Activated CD4-positive, alpha-beta T cell treated with anti-CD3 and anti-CD28 coated beads, Interleukin-10, Interleukin-2, amounts not matched to agents 100 ng/mL and 50 ng/mL, durations not matched to agents 16 hours and 8 hours (primary cell): ENCODE results near the gene MRPL20.

Experiments used
- DNase-seq: peaks from one replicate; pipeline ENCODE4 v3.0.0-alpha.2; 2020

Gene MRPL20

GRCh38 chr1:1359664-1360468 lies 47.2 kb downstream of the MRPL20 start:
- DNase-seq: no peak

GRCh38 chr1:1359308-1359663 lies 47.8 kb downstream of the MRPL20 start:
- DNase-seq: no peak

GRCh38 chr1:1358433-1359271 lies 48.4 kb downstream of the MRPL20 start, which contains the start of gene MXRA8:
Gene MXRA8 (minus strand): TSS chr1:1358555. CDS start chr1:1358504, 51 bp downstream.
- no peak for DNase-seq

- DNase-seq: no peak
Measured at GRCh38 chr1:1357871-1358432, 49.1 kb downstream of the MRPL20 start.

DNA sequence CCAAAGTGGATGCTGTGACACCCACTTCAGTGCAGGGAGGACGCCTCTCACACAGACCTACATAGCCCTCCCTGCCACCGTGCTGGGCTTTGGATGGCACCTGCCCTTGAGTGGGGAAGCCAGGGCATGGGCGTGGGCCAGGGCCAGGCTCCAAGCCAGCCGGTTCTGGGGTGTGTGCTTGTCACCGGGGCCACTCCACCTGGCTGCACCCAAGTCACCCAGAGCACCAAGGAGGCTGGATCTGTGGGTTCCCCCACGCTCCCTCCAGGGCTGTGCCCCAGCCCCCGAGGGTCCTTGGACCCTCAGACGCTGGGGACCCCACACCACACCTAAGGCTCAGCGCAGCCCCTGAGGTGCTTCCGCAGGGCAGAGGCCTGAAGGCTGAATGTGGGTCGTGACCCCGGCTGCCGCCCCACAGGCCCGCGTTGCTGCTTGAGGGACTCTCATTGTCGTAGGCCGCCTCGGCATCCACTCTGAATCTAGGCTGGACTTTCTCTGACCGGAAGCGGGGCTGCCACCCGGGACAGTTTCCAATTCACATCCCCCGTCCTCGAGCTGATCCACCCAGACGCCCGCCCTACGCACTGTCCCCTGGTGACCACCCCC lies 50.2 kb downstream of the MRPL20 start:
- DNase-seq: no peak

DNA sequence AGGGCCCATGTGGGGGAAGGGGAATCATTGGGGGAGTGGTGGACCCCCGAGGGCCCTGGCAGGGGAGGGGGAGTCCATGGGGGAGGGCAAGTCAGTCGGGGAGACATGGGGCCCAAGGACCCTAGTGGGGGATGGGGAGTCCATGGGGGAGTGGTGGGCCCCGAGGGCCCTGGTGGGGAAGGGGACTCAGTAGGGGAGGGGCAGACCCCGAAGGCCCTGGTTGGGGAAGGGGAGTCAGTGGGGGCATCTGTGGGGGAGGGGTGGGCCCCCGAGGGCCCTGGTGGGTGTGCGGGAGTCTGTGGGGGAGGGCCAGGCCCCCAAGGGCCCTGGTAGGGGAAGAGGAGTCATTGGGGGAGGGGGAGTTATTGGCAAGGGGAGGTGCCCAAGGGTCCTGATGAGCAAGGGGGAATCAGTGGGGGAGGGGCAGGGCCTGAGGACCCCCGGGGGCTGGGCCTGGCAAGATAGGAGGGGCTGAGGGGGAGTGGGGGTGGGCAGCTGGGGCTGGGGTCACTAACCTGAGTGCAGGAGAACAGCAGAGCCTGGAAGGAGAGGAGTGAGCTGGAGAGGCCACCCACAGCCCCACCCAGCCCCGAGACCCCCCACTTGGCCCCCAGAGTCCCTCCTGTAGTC lies 50.8 kb downstream of the MRPL20 start:
- DNase-seq: no peak

GRCh38 chr1:1355416-1355815 lies 51.7 kb downstream of the MRPL20 start:
- DNase-seq: no peak

DNA sequence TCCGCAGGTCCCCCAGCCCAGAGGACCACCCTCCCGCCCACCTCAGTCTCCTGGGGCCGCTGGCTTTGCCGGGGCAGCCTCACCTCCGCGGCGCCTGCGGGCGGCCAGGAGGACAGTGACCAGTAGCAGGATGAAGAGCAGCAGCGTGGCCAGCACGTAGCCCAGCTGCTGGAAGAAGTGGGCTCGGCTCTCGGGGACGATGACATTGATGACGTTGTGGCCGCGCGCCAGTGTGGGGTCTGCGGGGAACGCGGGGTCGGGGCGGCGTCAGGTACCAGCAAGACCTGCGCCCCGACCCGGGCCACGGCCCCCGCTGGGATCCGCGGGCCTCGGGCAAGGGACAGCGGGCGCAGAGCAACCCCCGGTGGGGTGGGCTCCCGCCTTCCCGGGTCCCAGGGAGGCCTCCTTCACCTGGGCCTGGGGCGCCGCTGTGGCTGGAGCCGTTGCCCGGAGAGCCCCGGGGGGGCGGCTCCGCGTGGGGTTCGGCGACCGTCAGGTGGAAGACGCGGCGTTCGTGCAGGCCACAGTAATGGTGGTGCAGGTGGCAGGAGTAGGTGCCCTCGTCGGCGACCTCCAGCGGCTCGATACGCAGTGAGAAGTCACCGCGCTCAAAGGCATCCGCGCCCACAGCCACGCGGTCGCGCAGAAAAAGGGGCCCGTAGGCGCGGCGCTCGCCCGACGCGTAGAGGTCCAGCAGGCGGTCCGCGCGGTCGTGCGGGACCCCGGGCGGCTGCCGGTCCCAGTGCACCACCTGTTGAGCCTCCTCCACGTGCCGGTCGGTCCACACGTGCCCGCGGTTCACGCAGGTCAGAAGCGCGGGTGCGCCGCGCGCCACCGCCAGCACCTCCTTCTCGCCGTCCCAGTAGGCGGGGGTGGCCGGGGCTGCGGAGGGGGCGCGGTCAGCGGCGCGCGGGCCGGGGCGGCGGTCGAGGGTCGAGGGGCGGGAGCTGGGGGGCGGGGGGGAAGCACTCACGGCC lies 52.5 kb downstream of the MRPL20 start:
- no peak for DNase-seq

- DNase-seq: no peak
Measured at GRCh38 chr1:1353389-1354151, 53.5 kb downstream of the MRPL20 start.

GRCh38 chr1:1352786-1353388 lies 54.2 kb downstream of the MRPL20 start:
- no peak for DNase-seq
